ENCODE results near the gene OTOR.

DNA sequence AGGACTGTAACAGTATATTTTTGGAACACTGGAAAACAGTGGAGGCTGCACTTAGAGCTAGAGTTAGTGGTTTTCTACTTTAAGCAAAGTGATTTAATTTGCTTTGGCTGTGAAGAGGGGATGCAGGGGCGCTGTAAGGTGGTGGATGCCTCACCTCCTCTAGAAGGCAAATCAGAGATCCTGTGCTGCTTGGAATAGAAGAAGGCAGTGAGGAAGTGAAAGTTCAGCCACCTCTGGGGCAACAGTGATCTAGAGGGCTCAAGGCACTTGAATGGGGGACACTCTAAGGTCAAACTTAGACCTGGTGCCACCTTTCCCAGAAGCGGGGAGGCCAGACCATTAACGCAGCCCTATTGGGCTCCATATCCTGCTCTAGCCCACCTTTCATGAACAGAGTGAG is 37.4 kb upstream of the OTOR start:
- TF ChIP-seq, protein P1, sequence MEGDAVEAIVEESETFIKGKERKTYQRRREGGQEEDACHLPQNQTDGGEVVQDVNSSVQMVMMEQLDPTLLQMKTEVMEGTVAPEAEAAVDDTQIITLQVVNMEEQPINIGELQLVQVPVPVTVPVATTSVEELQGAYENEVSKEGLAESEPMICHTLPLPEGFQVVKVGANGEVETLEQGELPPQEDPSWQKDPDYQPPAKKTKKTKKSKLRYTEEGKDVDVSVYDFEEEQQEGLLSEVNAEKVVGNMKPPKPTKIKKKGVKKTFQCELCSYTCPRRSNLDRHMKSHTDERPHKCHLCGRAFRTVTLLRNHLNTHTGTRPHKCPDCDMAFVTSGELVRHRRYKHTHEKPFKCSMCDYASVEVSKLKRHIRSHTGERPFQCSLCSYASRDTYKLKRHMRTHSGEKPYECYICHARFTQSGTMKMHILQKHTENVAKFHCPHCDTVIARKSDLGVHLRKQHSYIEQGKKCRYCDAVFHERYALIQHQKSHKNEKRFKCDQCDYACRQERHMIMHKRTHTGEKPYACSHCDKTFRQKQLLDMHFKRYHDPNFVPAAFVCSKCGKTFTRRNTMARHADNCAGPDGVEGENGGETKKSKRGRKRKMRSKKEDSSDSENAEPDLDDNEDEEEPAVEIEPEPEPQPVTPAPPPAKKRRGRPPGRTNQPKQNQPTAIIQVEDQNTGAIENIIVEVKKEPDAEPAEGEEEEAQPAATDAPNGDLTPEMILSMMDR (IDR thresholded peaks at IDR 0.05 in 4 of 5, conservative IDR thresholded peaks at IDR 0.05 in 1 of 5): no peak
- TF ChIP-seq POLR2A (IDR thresholded peaks at IDR 0.05): no peak

All from gastrocnemius medialis (tissue), 4 donors.